Gastroesophageal sphincter (tissue), 4 donors: Measurements from ENCODE around the gene BCL2L12. TPM values are rescaled to one million over a fixed set of nuclear protein-coding genes. Genes with fewer than 3 reads are reported as not detected.
A peak's percentile ranks its signal among the peaks of the same experiment; 100 is the strongest.

ENCODE experiments used
- ATAC-seq: fragments of 150-250 bp; one replicate; pipeline ENCODE4 v1.9.1; 2016; ENCODE audit warnings: mild to moderate bottlenecking, moderate library complexity
- H3K27ac ChIP-seq, 4 donors: fragments of 200-600 bp; sonication (generic) in 3 of 4; 1 replicate in 3 of 4; 2 replicates in 1 of 4; pipeline ENCODE4 v1.5.1; 2016 to 2019
- H3K27me3 ChIP-seq: fragments of 200-600 bp; sonication (generic); one replicate; pipeline ENCODE4 v1.5.1; 2019
- H3K36me3 ChIP-seq, 2 donors: fragments of 200-600 bp; sonication (generic); one replicate each; pipeline ENCODE4 v1.5.1; 2019; ENCODE audit warnings: control low read depth in 1 of 2
- H3K4me1 ChIP-seq, 3 donors: fragments of 200-600 bp; sonication (generic); 1 replicate in 2 of 3; 2 replicates in 1 of 3; pipeline ENCODE4 v1.5.1; 2016 to 2019; ENCODE audit warnings: control low read depth in 2 of 3
- H3K4me3 ChIP-seq, 2 donors: fragments of 200-600 bp; sonication (generic); one replicate each; pipeline ENCODE4 v1.5.1; 2019; ENCODE audit warnings: mild to moderate bottlenecking in 1 of 2, moderate library complexity in 1 of 2
- H3K9me3 ChIP-seq, 3 donors: fragments of 200-600 bp; sonication (generic); one replicate each; pipeline ENCODE4 v1.5.1; 2017 to 2019; ENCODE audit warnings: control low read depth in 2 of 3
- CTCF ChIP-seq, 4 experiments: fragments of 200-600 bp in 2 of 4; fragments of 450-650 bp in 2 of 4; sonication (generic) in 1 of 4; IDR thresholded peaks; one replicate each; pipeline ENCODE4 v1.5.1; 2017 to 2019; ENCODE audit warnings: antibody characterized with exemption in 4 of 4, mild to moderate bottlenecking in 2 of 4, moderate library complexity in 2 of 4
- EP300 ChIP-seq: sonication (generic); formaldehyde crosslinking; IDR thresholded peaks from one replicate; pipeline ENCODE4 v1.6.1; 2017; ENCODE audit warnings: antibody characterized with exemption, mild to moderate bottlenecking
- POLR2A ChIP-seq, 2 donors: fragments of 450-650 bp; IDR thresholded peaks; one replicate each; pipeline ENCODE4 v1.6.1; 2017; ENCODE audit warnings: antibody characterized with exemption in 2 of 2, mild to moderate bottlenecking in 2 of 2, moderate library complexity in 1 of 2
- POLR2AphosphoS5 ChIP-seq: sonication (generic); formaldehyde crosslinking; IDR thresholded peaks from one replicate; pipeline ENCODE4 v1.6.1; 2017; ENCODE audit warnings: antibody characterized with exemption
- WGBS, 2 donors: methylation state at CpG; one replicate each; pipeline ENCODE4 v1.1.5; 2018; ENCODE audit warnings: low coverage in 1 of 2; 5-methylcytosine and 5-hydroxymethylcytosine counted together
- total RNA-seq, 4 donors: library from RNA; depleted of rRNA; stranded (reverse); fragments of >200 nt; gene quantifications; one replicate each; pipeline ENCODE4 v1.1.0, GENCODE V29; 2016

BCL2L12 gene
- total RNA-seq, 4 donors from 2014 or later: 3.3 to 7.9 (median 6.4) TPM

- no peaks in the 10 kb centered on the region for H3K9me3 ChIP-seq
- H3K36me3 ChIP-seq: peaks cover 0 to 22% of the 10 kb centered on the region in 2 donors
- peaks cover 37% of the 10 kb centered on the region for H3K27me3 ChIP-seq
- peak overlapping the region; percentile 25 to 52 for H3K4me3 ChIP-seq
- peak overlapping the region in 3 of 4 donors; percentile 46 to 72 (median 71) for H3K27ac ChIP-seq
- TF ChIP-seq POLR2AphosphoS5: no peak
- TF ChIP-seq CTCF (IDR thresholded peaks at IDR 0.05): no peak
- TF ChIP-seq EP300: no peak
- no peak for TF ChIP-seq POLR2A (IDR thresholded peaks at IDR 0.05)
- 5% methylated on average over 5 to 8 of the region's 39 CpGs for whole genome bisulfite sequencing, 2 donors
- ATAC-seq: peak; percentile 48
- peaks cover 0 to 37% (median 24%) of the 10 kb centered on the region in 3 donors for H3K4me1 ChIP-seq
Observed at GRCh38 chr19:49691243-49692146, 25.8 kb downstream of the BCL2L12 start.

GRCh38 chr19:49692147-49692506 is 26.4 kb downstream of the BCL2L12 start:
- no peak for ATAC-seq
- H3K36me3 ChIP-seq: peaks cover 0 to 16% of the 10 kb centered on the region in 2 donors
- TF ChIP-seq POLR2A (IDR thresholded peaks at IDR 0.05): no peak
- no peak for TF ChIP-seq EP300
- TF ChIP-seq POLR2AphosphoS5: no peak
- no peak for TF ChIP-seq CTCF (IDR thresholded peaks at IDR 0.05)
- H3K9me3 ChIP-seq: no peaks in the 10 kb centered on the region
- peaks cover 37% of the 10 kb centered on the region for H3K27me3 ChIP-seq
- WGBS, 2 donors: 50% methylated on average over 10 of the region's 16 CpGs; no CpG with 5 or more reads in 1 of the 2 donors
- peaks cover 0 to 37% (median 24%) of the 10 kb centered on the region in 3 donors for H3K4me1 ChIP-seq
- peak overlapping the region in 1 of 2 donors; percentile 52 for H3K4me3 ChIP-seq
- H3K27ac ChIP-seq: no peak overlapping the region

GRCh38 chr19:49696115-49696514 is 30.4 kb downstream of the BCL2L12 start:
- no peak for ATAC-seq
- WGBS, 2 donors: 71 to 96% methylated on average over 4 to 6 of the region's 6 CpGs
- peaks cover 0 to 10% (median 7%) of the 10 kb centered on the region in 3 donors for H3K4me1 ChIP-seq
- TF ChIP-seq POLR2AphosphoS5: no peak
- TF ChIP-seq EP300: no peak
- TF ChIP-seq CTCF (IDR thresholded peaks at IDR 0.05): no peak
- no peak for TF ChIP-seq POLR2A (IDR thresholded peaks at IDR 0.05)
- H3K27ac ChIP-seq: no peak overlapping the region
- no peaks in the 10 kb centered on the region for H3K9me3 ChIP-seq
- peaks cover 13% of the 10 kb centered on the region for H3K27me3 ChIP-seq
- no peak overlapping the region for H3K4me3 ChIP-seq
- H3K36me3 ChIP-seq: no peaks in the 10 kb centered on the region

GRCh38 chr19:49696865-49697264 is 31.1 kb downstream of the BCL2L12 start:
- H3K27ac ChIP-seq: no peak overlapping the region
- 80 to 93% methylated on average over 3 of the region's 7 CpGs for WGBS, 2 donors
- H3K27me3 ChIP-seq: peaks cover 10% of the 10 kb centered on the region
- no peaks in the 10 kb centered on the region for H3K9me3 ChIP-seq
- no peak for ATAC-seq
- no peak overlapping the region for H3K4me3 ChIP-seq
- TF ChIP-seq POLR2A (IDR thresholded peaks at IDR 0.05) (no peak), CTCF (IDR thresholded peaks at IDR 0.05) (no peak), EP300 (no peak), POLR2AphosphoS5 (no peak)
- H3K36me3 ChIP-seq: no peaks in the 10 kb centered on the region
- H3K4me1 ChIP-seq: peaks cover 0 to 3% (median 0%) of the 10 kb centered on the region in 3 donors

- WGBS, 2 donors: 85 to 90% methylated on average over 2 to 5 of the region's 5 CpGs
- H3K27me3 ChIP-seq: peaks cover 6% of the 10 kb centered on the region
- H3K4me3 ChIP-seq: no peak overlapping the region
- no peaks in the 10 kb centered on the region for H3K9me3 ChIP-seq
- no peaks in the 10 kb centered on the region for H3K4me1 ChIP-seq
- TF ChIP-seq EP300 (no peak), POLR2A (IDR thresholded peaks at IDR 0.05) (no peak)
- no peak for ATAC-seq
- no peak overlapping the region for H3K27ac ChIP-seq
- H3K36me3 ChIP-seq: no peaks in the 10 kb centered on the region
Observed at GRCh38 chr19:49699364-49699763, 33.6 kb downstream of the BCL2L12 start.
